HG02943 (cell line): ENCODE results near the gene GLIS1.

Experiments
- ATAC-seq: cut with Tn5 transposase; IDR thresholded peaks from one replicate; pipeline ENCODE4 v1.9.1; 2021; ENCODE audit warnings: mild to moderate bottlenecking, low read depth, moderate library complexity; ENCODE audit not compliant: unreplicated experiment

Gene GLIS1

GRCh38 chr1:53681977-53682685 is 56.8 kb downstream of the GLIS1 start:
- no peak for ATAC-seq

GRCh38 chr1:53681351-53681976 is 57.5 kb downstream of the GLIS1 start:
- ATAC-seq = no peak

GRCh38 chr1:53680868-53681267 is 58.1 kb downstream of the GLIS1 start:
- no peak for ATAC-seq

GRCh38 chr1:53678938-53679825 is 59.8 kb downstream of the GLIS1 start:
- ATAC-seq = no peak

- ATAC-seq = no peak
Observed at GRCh38 chr1:53678507-53678906, 60.5 kb downstream of the GLIS1 start.

- ATAC-seq = no peak
Observed at GRCh38 chr1:53678046-53678445, 60.9 kb downstream of the GLIS1 start.

- no peak for ATAC-seq
Observed at GRCh38 chr1:53677486-53677885, 61.5 kb downstream of the GLIS1 start.

- ATAC-seq = no peak
Observed at GRCh38 chr1:53672785-53673184, 66.2 kb downstream of the GLIS1 start.

- no peak for ATAC-seq
Observed at GRCh38 chr1:53672243-53672642, 66.7 kb downstream of the GLIS1 start.

- ATAC-seq = no peak
Observed at GRCh38 chr1:53669621-53670191, 69.3 kb downstream of the GLIS1 start.

- no peak for ATAC-seq
Observed at GRCh38 chr1:53666566-53666965, 72.4 kb downstream of the GLIS1 start.

GRCh38 chr1:53665996-53666395 is 73.0 kb downstream of the GLIS1 start:
- ATAC-seq = no peak

- ATAC-seq = no peak
Observed at GRCh38 chr1:53663529-53664300, 75.2 kb downstream of the GLIS1 start.

GRCh38 chr1:53662951-53663350 is 76.0 kb downstream of the GLIS1 start:
- ATAC-seq = no peak

- ATAC-seq = no peak
Observed at GRCh38 chr1:53662169-53662568, 76.8 kb downstream of the GLIS1 start.

GRCh38 chr1:53661496-53661895 is 77.5 kb downstream of the GLIS1 start:
- ATAC-seq = no peak

- no peak for ATAC-seq
Observed at GRCh38 chr1:53660666-53661065, 78.3 kb downstream of the GLIS1 start.

GRCh38 chr1:53659436-53659835 is 79.5 kb downstream of the GLIS1 start:
- no peak for ATAC-seq

GRCh38 chr1:53658489-53659230 is 80.3 kb downstream of the GLIS1 start:
- no peak for ATAC-seq
